Neutrophil (primary cell): ENCODE measurements around the gene BST2.
A peak's percentile ranks its signal among the peaks of the same experiment; 100 is the strongest.

Source experiments
- H3K27ac ChIP-seq: fragments of 200-600 bp; sonication (generic); 2 replicates; pipeline ENCODE4 v1.5.1; 2016; ENCODE audit warnings: mild to moderate bottlenecking, moderate library complexity
- H3K27me3 ChIP-seq: fragments of 200-600 bp; sonication (generic); 2 replicates; pipeline ENCODE4 v1.6.0; 2016; ENCODE audit warnings: mild to moderate bottlenecking
- H3K36me3 ChIP-seq: fragments of 200-600 bp; sonication (generic); 2 replicates; pipeline ENCODE4 v1.5.1; 2017
- H3K4me1 ChIP-seq, 2 experiments: fragments of 200-600 bp in 1 of 2; sonication (generic) in 1 of 2; 1 replicate in 1 of 2; 2 replicates in 1 of 2; pipeline versions ENCODE4 v1.5.1 to v1.6.1; 2013 to 2016; ENCODE audit warnings: low read depth in 1 of 2, low read length in 1 of 2, mild to moderate bottlenecking in 1 of 2, moderate library complexity in 1 of 2; ENCODE audit not compliant: control insufficient read depth in 1 of 2, insufficient read depth in 1 of 2
- H3K4me3 ChIP-seq, 2 experiments: fragments of 200-600 bp in 1 of 2; sonication (generic) in 1 of 2; 1 replicate in 1 of 2; 2 replicates in 1 of 2; pipeline ENCODE4 v1.5.1; 2013 to 2016; ENCODE audit warnings: low read depth in 1 of 2, low read length in 1 of 2, mild to moderate bottlenecking in 1 of 2, moderate library complexity in 1 of 2
- H3K9me3 ChIP-seq: fragments of 200-600 bp; sonication (generic); 2 replicates; pipeline ENCODE4 v1.5.1; 2016
- TF ChIP-seq, protein P1 (sequence below): fragments of 200-600 bp; sonication (generic); IDR thresholded peaks from 2 replicates; pipeline ENCODE4 v1.5.1; 2016; ENCODE audit warnings: antibody characterized with exemption

BST2 gene

DNA sequence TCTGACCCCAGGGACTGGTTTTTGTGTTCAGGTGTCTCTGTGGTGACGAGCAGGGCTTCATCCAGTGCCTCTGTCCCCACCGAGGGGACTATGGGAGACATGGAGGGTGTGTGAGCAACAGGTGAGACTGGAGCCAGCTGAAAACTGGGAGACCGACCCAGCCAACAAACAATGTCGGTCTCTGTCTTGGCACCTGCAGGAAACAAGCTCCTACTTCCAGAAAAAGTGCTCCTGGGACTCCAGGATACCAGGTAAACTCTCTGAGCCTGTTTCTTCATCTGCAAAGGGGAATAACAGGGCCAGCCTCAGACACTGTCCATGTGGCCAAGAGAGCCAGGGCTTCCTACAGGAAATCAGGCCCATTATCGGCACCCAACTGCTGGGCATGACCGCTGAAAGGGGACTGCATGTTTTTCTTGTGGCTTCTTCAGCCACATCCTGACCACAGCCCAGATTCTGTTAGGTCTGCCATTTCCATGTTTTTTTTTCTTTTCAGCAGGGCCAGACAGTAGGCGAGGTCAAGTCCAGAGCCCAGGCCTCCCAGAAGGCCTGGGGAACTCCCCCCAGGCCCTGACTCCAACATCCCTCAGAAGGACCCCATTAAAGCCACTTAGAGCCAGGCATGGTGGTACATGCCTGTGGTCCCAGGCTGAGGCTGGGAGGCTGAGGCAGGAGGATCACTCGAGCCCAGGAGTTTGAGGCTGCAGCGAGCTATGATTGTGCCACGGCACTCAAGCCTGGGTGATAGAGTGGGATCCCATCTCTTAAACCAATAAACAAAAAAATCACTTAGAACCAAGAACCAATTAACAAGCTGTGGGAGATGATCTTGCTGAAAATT lies 836 bp upstream of the BST2 start:
- TF ChIP-seq, protein P1, sequence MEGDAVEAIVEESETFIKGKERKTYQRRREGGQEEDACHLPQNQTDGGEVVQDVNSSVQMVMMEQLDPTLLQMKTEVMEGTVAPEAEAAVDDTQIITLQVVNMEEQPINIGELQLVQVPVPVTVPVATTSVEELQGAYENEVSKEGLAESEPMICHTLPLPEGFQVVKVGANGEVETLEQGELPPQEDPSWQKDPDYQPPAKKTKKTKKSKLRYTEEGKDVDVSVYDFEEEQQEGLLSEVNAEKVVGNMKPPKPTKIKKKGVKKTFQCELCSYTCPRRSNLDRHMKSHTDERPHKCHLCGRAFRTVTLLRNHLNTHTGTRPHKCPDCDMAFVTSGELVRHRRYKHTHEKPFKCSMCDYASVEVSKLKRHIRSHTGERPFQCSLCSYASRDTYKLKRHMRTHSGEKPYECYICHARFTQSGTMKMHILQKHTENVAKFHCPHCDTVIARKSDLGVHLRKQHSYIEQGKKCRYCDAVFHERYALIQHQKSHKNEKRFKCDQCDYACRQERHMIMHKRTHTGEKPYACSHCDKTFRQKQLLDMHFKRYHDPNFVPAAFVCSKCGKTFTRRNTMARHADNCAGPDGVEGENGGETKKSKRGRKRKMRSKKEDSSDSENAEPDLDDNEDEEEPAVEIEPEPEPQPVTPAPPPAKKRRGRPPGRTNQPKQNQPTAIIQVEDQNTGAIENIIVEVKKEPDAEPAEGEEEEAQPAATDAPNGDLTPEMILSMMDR, result no peak
- no peaks in the 10 kb centered on the region for H3K27me3 ChIP-seq
- H3K9me3 ChIP-seq, result no peaks in the 10 kb centered on the region
- peaks cover 3% of the 10 kb centered on the region for H3K36me3 ChIP-seq
- peak overlapping the region; percentile 60 to 70 for H3K4me3 ChIP-seq
- peak overlapping the region; percentile 92 for H3K27ac ChIP-seq
- peaks cover 32 to 50% of the 10 kb centered on the region in 2 experiments for H3K4me1 ChIP-seq

DNA sequence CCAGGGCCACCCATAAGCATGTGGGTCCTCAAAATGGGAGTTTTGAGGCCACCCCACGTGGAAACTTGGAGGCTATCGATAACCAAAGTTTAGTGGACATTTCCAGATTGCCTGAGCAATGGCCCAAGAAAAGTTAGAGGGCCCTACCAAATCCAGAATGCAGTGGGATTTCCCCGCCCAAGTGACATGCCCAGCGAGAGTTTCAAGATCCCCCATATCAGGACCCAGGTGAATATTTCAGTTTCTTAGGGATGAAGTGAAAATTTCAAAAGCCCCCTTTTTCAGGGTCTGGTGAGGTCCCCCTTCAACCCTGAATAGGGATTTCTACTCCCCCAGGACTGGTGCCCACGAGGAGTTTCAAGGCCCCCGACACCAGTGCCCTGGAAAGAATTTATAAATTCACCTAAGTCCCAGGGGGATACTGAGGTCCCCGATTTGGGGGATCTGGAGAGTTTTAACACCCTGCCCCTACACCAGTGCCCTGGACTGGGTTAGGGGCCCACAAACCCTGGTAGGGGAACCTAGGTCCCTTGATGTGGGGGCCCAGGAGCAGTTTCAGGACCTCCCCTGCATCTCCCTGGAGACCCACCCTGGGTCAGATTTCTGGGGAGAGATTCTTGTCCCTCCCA lies 695 bp downstream of the BST2 start:
- Histone ChIP-seq H3K4me3 (peak overlapping the region; percentile 60 to 70), H3K4me1 (peaks cover 32 to 50% of the 10 kb centered on the region in 2 experiments), H3K27me3 (no peaks in the 10 kb centered on the region), H3K9me3 (no peaks in the 10 kb centered on the region), H3K36me3 (peaks cover 8% of the 10 kb centered on the region), H3K27ac (peak overlapping the region; percentile 92)
- TF ChIP-seq, protein P1, result no peak

DNA sequence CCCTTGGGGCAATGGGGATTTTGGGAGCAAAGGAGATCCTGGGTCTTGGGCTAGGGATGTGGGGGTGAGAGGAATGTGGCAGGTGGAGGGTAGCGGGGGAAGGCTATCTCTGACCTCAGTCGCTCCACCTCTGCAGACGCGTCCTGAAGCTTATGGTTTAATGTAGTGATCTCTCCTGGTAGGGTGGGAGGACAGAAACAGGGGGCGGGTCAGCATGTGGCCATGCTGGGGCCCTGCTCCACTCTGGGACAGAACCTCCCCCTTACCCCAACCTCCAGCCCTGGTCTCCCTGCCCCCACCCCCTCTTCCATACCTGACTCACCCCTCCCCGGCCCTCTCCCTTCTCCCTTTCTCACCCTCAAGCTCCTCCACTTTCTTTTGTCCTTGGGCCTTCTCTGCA lies 1.4 kb downstream of the BST2 start:
- H3K27ac ChIP-seq, result peak overlapping the region; percentile 92
- peak overlapping the region in 1 of 2 experiments; percentile 70 for H3K4me3 ChIP-seq
- no peaks in the 10 kb centered on the region for H3K27me3 ChIP-seq

DNA sequence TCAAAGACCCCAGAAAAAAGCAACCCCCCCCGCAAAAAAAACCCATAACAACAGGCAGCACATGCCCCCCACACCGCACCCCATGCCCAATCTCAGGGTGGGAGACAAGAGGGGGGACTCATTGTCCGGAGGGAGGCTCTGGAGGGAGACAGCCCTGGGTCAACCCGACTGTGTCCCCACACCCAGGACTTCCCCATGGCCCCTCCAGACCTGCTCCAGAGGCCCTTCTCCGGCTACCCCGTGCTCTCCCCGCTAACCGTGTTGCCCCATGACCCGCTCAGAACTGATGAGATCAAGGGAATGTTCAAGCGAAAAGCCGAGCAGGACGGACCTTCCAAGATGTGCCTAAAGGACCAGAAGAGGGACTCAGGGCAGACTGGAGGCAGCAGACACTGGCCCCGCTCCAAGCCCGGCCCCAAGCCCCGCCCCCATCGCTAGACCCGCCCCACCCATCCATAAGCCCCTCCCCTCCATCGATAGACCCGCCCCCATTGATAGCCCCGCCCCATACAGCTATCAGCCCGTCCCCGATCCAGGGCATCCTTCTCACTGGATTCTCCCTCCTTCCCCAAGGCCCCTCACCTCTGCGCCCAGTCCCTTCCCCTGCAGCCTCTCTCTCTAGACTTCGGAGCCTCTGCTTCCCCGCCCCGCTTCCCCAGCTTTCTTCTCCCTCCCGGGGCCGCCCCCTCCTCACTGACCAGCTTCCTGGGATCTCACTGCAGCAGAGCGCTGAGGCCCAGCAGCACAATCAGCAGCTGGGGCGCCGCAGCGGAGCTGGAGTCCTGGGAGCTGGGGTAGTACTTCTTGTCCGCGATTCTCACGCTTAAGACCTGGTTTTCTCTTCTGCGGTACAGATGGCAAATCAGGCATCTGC lies 2.2 kb downstream of the BST2 start:
- Histone ChIP-seq H3K36me3 (peaks cover 8% of the 10 kb centered on the region), H3K4me1 (peaks cover 32 to 48% of the 10 kb centered on the region in 2 experiments), H3K9me3 (no peaks in the 10 kb centered on the region), H3K4me3 (peak overlapping the region in 1 of 2 experiments; percentile 70), H3K27me3 (no peaks in the 10 kb centered on the region), H3K27ac (peak overlapping the region; percentile 20)
- TF ChIP-seq, protein P1, result no peak

More for the DNA sequence above, 1.4 kb downstream of the BST2 start:
- Histone ChIP-seq H3K9me3 (no peaks in the 10 kb centered on the region), H3K36me3 (peaks cover 8% of the 10 kb centered on the region), H3K4me1 (peaks cover 32 to 50% of the 10 kb centered on the region in 2 experiments)
- TF ChIP-seq, protein P1, result no peak

DNA sequence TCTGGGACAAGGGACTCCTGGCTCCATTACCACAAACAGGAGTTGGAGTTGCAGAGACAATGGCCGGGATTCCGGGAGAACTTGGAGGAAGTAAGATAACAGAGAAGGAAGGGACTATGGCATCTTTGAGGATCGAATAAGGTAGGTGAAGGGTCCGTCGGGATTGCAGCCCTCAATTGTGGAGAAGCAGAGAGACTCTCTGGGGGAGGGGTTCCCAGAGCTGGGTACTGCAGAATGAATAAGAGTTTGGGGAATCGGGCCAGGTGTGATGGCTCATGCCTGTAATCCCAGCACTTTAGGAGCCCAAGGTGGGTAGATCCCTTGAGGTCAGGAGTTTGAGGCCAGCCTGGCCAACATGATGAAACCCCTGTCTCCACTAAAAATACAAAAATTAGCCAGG lies 3.8 kb downstream of the BST2 start:
- TF ChIP-seq, protein P1, result no peak
- peaks cover 23 to 33% of the 10 kb centered on the region in 2 experiments for H3K4me1 ChIP-seq
- no peaks in the 10 kb centered on the region for H3K9me3 ChIP-seq
- H3K27ac ChIP-seq, result no peak overlapping the region
- H3K4me3 ChIP-seq, result no peak overlapping the region
- H3K27me3 ChIP-seq, result no peaks in the 10 kb centered on the region
- H3K36me3 ChIP-seq, result peaks cover 16% of the 10 kb centered on the region
